HepG2 (cell line): ENCODE measurements around the gene CAMKV. TPM values are rescaled to one million over a fixed set of nuclear protein-coding genes. Genes with fewer than 3 reads are reported as not detected.

Source experiments
- ADNP ChIP-seq: sonication (generic); formaldehyde crosslinking; IDR thresholded peaks from 2 replicates; pipeline ENCODE4 v1.4.0; 2020; ENCODE audit warnings: missing genetic modification reagents
- CBX5 ChIP-seq: sonication (generic); formaldehyde crosslinking; IDR thresholded peaks from 2 replicates; pipeline ENCODE4 v1.4.0; 2020; ENCODE audit warnings: missing genetic modification reagents, borderline replicate concordance
- GTF3A ChIP-seq: sonication (generic); formaldehyde crosslinking; conservative IDR thresholded peaks from 2 replicates; pipeline ENCODE4 v1.4.0; 2020; ENCODE audit warnings: mild to moderate bottlenecking, missing genetic modification reagents
- HMG20A ChIP-seq: IDR thresholded peaks from 2 replicates; pipeline ENCODE4 v1.6.1; 2016; ENCODE audit warnings: borderline replicate concordance
- HNRNPLL ChIP-seq: fragments of 200-400 bp; formaldehyde crosslinking; IDR thresholded peaks from 2 replicates; pipeline ENCODE4 v1.6.1; 2017; ENCODE audit warnings: mild to moderate bottlenecking, low read depth, low read length; ENCODE audit not compliant: poor library complexity, severe bottlenecking
- HOXA3 ChIP-seq: sonication (generic); formaldehyde crosslinking; IDR thresholded peaks from 2 replicates; pipeline ENCODE4 v1.5.0; 2020; ENCODE audit warnings: missing genetic modification reagents
- PBX3 ChIP-seq: sonication (generic); formaldehyde crosslinking; IDR thresholded peaks from 2 replicates; pipeline ENCODE4 v1.8.1; 2023; ENCODE audit warnings: missing genetic modification reagents, inconsistent platforms, borderline replicate concordance
- PITX1 ChIP-seq: sonication (generic); formaldehyde crosslinking; IDR thresholded peaks from 2 replicates; pipeline ENCODE4 v1.5.1; 2020; ENCODE audit warnings: mild to moderate bottlenecking, missing genetic modification reagents
- RARG ChIP-seq: sonication (generic); formaldehyde crosslinking; IDR thresholded peaks from 2 replicates; pipeline ENCODE4 v1.4.0; 2020; ENCODE audit warnings: low read depth, mild to moderate bottlenecking, missing genetic modification reagents
- RBM39 ChIP-seq: fragments of 200-400 bp; formaldehyde crosslinking; IDR thresholded peaks from one replicate; pipeline ENCODE4 v1.6.1; 2018; ENCODE audit warnings: antibody characterized with exemption, mild to moderate bottlenecking, low read depth, low read length; ENCODE audit not compliant: poor library complexity, severe bottlenecking
- SCMH1 ChIP-seq: sonication (generic); formaldehyde crosslinking; IDR thresholded peaks from 2 replicates; pipeline ENCODE4 v1.9.0; 2021; ENCODE audit warnings: missing genetic modification reagents, mild to moderate bottlenecking, borderline replicate concordance
- ZNF17 ChIP-seq: sonication (generic); formaldehyde crosslinking; IDR thresholded peaks from 2 replicates; pipeline ENCODE4 v1.5.0; 2020; ENCODE audit warnings: mild to moderate bottlenecking, missing genetic modification reagents
- ZNF451 ChIP-seq: sonication (generic); formaldehyde crosslinking; IDR thresholded peaks from 2 replicates; pipeline ENCODE4 v1.5.0; 2020; ENCODE audit warnings: mild to moderate bottlenecking, missing genetic modification reagents
- polyA plus RNA-seq, 8 experiments: library from polyadenylated mRNA; depleted of rRNA in 3 of 8; stranded (reverse) in 7 of 8; unstranded in 1 of 8; fragments of >200 nt; fragmentation: Illumina TruSeq in 4 of 8; extraction: Trizol in 4 of 8; gene quantifications; 2 replicates each; pipeline versions ENCODE4 v1.2.1 to v1.2.3, GENCODE V29; 2011 to 2016; ENCODE audit warnings: low read depth in 4 of 8, missing spikeins in 1 of 8, mixed read lengths in 1 of 8; ENCODE audit not compliant: insufficient read depth in 1 of 8
- total RNA-seq, 5 experiments: library from RNA; depleted of rRNA; stranded (reverse); fragments of >200 nt; fragmentation: Illumina TruSeq; extraction: Trizol; gene quantifications; 2 replicates each; pipeline ENCODE4 v1.2.3, GENCODE V29; 2016; ENCODE audit warnings: low read depth in 1 of 5
- TF ChIP-seq, protein P1 (sequence below): sonication (generic); formaldehyde crosslinking; conservative IDR thresholded peaks from 2 replicates; pipeline ENCODE4 v1.8.0; 2022; ENCODE audit warnings: mild to moderate bottlenecking, moderate library complexity, missing genetic modification reagents
- TF ChIP-seq, protein P2 (sequence below): sonication (generic); formaldehyde crosslinking; IDR thresholded peaks from 2 replicates; pipeline ENCODE4 v1.9.0; 2021; ENCODE audit warnings: missing genetic modification reagents, borderline replicate concordance
- TF ChIP-seq, protein P3 (sequence below): sonication (generic); formaldehyde crosslinking; IDR thresholded peaks from 2 replicates; pipeline ENCODE4 v1.9.0; 2022; ENCODE audit warnings: missing genetic modification reagents, mild to moderate bottlenecking, borderline replicate concordance

Gene CAMKV
- total and polyA plus RNA-seq, 2 of the 13 experiments (the other 11 are each of a cell fraction or from before 2014, with no cell fraction given) = 0.13 to 0.15 TPM

DNA sequence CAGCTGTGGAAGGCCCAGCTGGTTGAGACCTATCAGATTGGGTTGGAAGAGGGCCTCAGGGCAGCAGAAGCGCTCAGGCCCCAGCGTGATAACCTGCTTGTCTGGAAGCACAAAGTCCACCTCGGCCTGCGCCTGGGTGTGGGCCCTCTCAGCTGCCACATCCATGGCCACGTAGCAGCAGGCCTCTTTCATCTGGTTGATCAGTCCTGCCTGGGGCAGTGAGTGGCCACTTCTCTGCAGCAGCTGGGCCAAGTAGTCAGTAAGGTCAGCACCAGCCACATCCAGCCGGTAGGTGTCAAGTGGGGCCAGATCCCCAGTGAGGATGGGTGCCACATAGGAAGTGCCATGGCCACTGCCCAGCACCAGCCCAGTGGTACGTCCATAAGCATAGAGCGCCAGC, 3.9 kb upstream of the CAMKV start (continued):
- TF ChIP-seq SCMH1 (no peak), GTF3A (no peak), HNRNPLL (no peak), PITX1 (no peak), HOXA3 (CRISPR knock-in tag) (peak; percentile 39; the same call in 1 of the 2 replicates), ZNF451 (no peak), HMG20A (CRISPR knock-in tag) (peak; percentile 40; the same call in 1 of the 2 replicates), PBX3 (CRISPR knock-in tag) (no peak), RBM39 (no peak), ZNF17 (CRISPR knock-in tag) (no peak), CBX5 (CRISPR knock-in tag) (0 out of 2 replicates have a peak, but pooled peaks have one; percentile 21), ADNP (CRISPR knock-in tag) (no peak), RARG (CRISPR knock-in tag) (no peak)
- TF ChIP-seq, protein P1, sequence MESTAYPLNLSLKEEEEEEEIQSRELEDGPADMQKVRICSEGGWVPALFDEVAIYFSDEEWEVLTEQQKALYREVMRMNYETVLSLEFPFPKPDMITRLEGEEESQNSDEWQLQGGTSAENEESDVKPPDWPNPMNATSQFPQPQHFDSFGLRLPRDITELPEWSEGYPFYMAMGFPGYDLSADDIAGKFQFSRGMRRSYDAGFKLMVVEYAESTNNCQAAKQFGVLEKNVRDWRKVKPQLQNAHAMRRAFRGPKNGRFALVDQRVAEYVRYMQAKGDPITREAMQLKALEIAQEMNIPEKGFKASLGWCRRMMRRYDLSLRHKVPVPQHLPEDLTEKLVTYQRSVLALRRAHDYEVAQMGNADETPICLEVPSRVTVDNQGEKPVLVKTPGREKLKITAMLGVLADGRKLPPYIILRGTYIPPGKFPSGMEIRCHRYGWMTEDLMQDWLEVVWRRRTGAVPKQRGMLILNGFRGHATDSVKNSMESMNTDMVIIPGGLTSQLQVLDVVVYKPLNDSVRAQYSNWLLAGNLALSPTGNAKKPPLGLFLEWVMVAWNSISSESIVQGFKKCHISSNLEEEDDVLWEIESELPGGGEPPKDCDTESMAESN (CRISPR knock-in tag) = no peak
- TF ChIP-seq, protein P2, sequence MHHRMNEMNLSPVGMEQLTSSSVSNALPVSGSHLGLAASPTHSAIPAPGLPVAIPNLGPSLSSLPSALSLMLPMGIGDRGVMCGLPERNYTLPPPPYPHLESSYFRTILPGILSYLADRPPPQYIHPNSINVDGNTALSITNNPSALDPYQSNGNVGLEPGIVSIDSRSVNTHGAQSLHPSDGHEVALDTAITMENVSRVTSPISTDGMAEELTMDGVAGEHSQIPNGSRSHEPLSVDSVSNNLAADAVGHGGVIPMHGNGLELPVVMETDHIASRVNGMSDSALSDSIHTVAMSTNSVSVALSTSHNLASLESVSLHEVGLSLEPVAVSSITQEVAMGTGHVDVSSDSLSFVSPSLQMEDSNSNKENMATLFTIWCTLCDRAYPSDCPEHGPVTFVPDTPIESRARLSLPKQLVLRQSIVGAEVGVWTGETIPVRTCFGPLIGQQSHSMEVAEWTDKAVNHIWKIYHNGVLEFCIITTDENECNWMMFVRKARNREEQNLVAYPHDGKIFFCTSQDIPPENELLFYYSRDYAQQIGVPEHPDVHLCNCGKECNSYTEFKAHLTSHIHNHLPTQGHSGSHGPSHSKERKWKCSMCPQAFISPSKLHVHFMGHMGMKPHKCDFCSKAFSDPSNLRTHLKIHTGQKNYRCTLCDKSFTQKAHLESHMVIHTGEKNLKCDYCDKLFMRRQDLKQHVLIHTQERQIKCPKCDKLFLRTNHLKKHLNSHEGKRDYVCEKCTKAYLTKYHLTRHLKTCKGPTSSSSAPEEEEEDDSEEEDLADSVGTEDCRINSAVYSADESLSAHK (CRISPR knock-in tag) = no peak
- TF ChIP-seq, protein P3, sequence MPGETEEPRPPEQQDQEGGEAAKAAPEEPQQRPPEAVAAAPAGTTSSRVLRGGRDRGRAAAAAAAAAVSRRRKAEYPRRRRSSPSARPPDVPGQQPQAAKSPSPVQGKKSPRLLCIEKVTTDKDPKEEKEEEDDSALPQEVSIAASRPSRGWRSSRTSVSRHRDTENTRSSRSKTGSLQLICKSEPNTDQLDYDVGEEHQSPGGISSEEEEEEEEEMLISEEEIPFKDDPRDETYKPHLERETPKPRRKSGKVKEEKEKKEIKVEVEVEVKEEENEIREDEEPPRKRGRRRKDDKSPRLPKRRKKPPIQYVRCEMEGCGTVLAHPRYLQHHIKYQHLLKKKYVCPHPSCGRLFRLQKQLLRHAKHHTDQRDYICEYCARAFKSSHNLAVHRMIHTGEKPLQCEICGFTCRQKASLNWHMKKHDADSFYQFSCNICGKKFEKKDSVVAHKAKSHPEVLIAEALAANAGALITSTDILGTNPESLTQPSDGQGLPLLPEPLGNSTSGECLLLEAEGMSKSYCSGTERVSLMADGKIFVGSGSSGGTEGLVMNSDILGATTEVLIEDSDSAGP (CRISPR knock-in tag) = peak; percentile 65; the same call in 1 of the 2 replicates
